HG02642 (cell line): Measurements from ENCODE around the gene TAPBPL.
"Not testable (repeated sequence)": the region's sequence is repeated elsewhere in the genome, so short reads cannot be mapped to it uniquely, and the experiment has no call there.

Experiments
- ATAC-seq: cut with Tn5 transposase; IDR thresholded peaks from one replicate; pipeline ENCODE4 v1.9.1; 2021; ENCODE audit warnings: mild to moderate bottlenecking; ENCODE audit not compliant: unreplicated experiment, poor library complexity

The TAPBPL gene

GRCh38 chr12:6478416-6478815 lies 26.6 kb downstream of the TAPBPL start:
- no peak for ATAC-seq

DNA sequence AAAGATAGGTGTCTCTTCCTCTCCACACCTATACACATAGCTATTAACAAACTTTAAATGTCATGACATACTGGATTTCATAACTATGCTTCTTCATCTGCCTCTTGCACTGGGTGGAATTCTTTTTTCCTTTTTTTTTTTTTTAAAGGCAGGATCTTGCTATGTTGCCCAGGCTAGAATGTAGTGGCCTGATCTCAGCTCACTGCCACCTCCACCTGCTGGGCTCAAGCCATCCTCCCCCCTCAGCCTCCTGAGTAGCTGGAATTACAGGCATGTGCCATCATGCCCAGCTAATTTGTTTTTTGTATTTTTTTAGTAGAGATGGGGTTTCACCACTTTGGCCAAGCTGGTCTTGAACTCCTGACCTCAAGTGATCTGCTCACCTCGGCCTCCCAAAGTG lies 36.4 kb downstream of the TAPBPL start:
- no peak for ATAC-seq

DNA sequence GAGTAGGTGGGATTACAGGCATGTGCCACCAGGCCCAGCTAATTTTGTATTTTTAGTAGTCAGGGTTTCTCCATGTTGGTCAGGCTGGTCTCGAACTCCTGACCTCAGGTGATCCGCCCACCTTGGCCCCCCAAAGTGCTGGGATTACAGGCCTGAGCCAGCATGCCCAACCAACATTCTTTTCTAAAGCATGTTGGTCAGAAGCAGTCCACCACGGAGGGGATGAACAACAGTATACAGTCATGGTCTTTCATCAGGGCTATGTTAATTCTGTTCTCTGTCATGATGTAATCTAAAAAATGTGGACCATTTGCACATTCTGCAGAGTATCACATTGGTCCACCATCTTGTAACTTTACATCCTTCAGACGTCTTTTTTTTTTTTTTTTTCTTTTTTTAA lies 37.6 kb downstream of the TAPBPL start:
- no peak for ATAC-seq

GRCh38 chr12:6490673-6491072 lies 38.8 kb downstream of the TAPBPL start:
- ATAC-seq, result not testable (repeated sequence)

GRCh38 chr12:6492838-6493496 lies 41.1 kb downstream of the TAPBPL start, which contains the start of gene MRPL51:
Gene MRPL51 (minus strand): TSS chr12:6493262. CDS start chr12:6493136, 126 bp downstream.
- ATAC-seq, result peak; percentile 74

DNA sequence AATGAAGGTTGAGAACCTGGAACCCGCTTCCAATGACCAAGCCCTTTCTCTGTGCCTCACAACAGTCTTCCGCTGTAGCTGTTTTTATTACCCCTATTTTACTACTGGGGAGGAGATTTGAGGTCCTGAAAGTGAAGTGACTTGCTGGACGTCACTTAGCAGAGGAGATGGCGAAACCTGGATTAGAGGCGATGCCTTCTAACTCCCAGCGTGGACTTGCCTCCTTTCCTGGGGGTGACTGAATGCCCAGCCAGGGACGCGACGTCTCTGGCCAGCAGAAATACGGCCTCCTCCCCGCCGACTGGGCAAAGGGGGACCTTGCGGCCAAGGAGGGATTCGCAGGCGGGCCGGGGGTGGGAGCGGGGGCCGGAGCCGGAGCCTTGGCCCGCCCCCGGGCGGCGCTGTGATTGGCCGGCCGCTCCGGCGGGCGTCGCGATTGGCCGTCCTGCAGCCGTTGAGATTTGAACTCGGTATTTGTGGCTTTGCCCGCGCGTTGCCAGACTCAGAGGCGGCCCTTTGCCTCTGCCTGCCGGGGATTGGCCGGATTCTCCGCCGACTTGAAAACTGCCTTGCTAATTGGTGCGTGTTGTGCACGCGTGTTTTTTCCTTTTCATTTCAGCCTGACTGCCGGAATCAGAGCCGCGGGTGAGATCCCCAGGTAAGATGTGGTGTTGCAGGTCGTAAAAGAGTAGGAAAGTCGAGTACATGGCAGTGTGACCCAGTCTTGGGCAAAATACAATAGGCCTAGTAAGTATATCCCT lies 41.8 kb downstream of the TAPBPL start, which contains the start of gene NCAPD2:
TSS of gene NCAPD2 (plus strand) at position 606 of the 761 bp plus-strand sequence. CDS start 997 bp downstream, outside the sequence.
- ATAC-seq, result peak; percentile 88

- ATAC-seq, result no peak
These were observed 42.5 kb downstream of the TAPBPL start for GRCh38 chr12:6494258-6494743.

GRCh38 chr12:6494968-6495367 lies 43.1 kb downstream of the TAPBPL start:
- ATAC-seq, result no peak

DNA sequence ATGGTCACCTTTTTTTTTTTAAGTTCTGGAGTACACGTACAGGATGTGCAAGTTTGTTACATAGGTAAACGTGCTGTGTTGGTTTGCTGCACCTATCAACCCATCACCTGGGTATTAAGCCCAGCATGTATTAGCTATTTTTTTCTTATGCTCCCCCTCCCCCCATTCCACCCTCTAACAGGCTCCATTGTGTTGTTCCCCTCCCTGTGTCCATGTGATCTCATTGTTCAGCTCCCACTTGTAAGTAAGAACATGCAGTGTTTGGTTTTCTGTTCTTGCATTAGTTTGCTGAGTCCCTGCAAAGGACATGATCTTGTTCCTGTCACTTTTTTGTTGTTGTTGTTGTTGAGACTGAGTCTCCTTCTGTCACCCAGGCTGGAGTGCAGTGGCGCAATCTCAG lies 45.4 kb downstream of the TAPBPL start:
- ATAC-seq, result not testable (repeated sequence)

DNA sequence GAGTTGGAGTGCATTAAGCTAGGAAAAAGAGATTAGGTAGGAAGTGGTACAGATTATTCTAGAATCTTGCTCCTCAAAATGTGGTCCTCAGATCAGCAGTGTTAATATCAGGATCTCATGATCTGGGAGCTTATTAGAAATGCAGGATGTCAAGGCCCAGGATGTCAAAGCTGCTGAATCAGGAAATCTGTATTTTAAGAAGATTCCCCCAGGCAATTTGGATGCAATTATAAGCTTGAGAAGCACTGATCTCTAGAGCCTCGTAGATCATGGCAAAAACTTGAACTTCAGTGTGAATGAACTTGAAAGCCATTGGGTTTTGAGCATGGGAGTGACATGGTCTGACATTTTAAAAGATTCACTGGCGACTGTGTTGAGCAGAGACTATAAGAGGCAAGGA lies 48.6 kb downstream of the TAPBPL start:
- no peak for ATAC-seq

GRCh38 chr12:6507102-6507998 lies 55.5 kb downstream of the TAPBPL start:
- ATAC-seq, result no peak

DNA sequence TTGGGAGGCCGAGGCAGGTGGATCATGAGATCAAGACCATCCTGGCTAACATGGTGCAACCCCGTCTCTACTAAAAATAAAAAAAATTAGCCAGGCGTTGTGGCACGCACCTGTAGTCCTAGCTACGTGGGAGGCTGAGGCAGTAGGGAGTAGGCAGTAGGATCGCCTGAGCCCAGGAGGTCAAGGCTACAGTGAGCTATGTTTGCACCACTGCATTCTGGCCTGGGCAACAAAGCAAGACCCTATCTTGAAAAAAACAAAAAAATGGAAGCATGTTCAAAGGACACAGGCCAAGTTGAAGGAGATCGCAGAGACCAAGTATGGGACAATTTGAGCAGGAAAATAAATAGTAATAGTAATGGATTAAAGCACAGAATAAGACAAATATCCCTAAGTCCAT lies 56.2 kb downstream of the TAPBPL start:
- no peak for ATAC-seq
